ENCODE measurements around the gene CCL17.

CCL17 gene

GRCh38 chr16:57426356-57426755 lies 21.8 kb downstream of the CCL17 start:
- no peak overlapping the region for H3K23ac ChIP-seq (ENCODE audit: low read depth, low read length, poor library complexity)
- no peak overlapping the region for H2BK5ac ChIP-seq (ENCODE audit: low read length)
- no peak overlapping the region for H4K91ac ChIP-seq (ENCODE audit: low read depth, low read length, poor library complexity)
- no peaks in the 10 kb centered on the region for H3K79me1 ChIP-seq (ENCODE audit: low read depth, low read length)
- H3K27me3 ChIP-seq (ENCODE audit: control insufficient read depth in 3 of 3, insufficient read depth in 3 of 3, low read depth in 1 of 3, low read length in 3 of 3): no peaks in the 10 kb centered on the region
- H3K4me3 ChIP-seq (ENCODE audit: low read length in 2 of 2): no peak overlapping the region
- no peak for DNase-seq (ENCODE audit: low spot score)
- no peak overlapping the region for H3K9ac ChIP-seq (ENCODE audit: low read depth, low read length, poor library complexity)
- no peak overlapping the region for H3K27ac ChIP-seq (replicated peaks; ENCODE audit: low read length)
- no peak overlapping the region for H2AK5ac ChIP-seq (ENCODE audit: low read depth, low read length)
- H3K14ac ChIP-seq (ENCODE audit: low read length): no peak overlapping the region
- no CpG with 5 or more reads among the region's 7 CpGs for WGBS, 2 donors (ENCODE audit: extremely low coverage in 2 of 2, insufficient read length in 2 of 2, insufficient replicate concordance in 1 of 2)
- no peak overlapping the region for H2AFZ ChIP-seq (ENCODE audit: low read length)
- H3K4ac ChIP-seq (ENCODE audit: low read length): no peak overlapping the region
- H2BK15ac ChIP-seq (ENCODE audit: low read length): no peak overlapping the region
- H3K18ac ChIP-seq (ENCODE audit: low read length): no peak overlapping the region
- peaks cover 20 to 46% of the 10 kb centered on the region in 2 donors for H3K36me3 ChIP-seq (replicated peaks in 1 of 2; ENCODE audit: control insufficient read depth in 2 of 2, insufficient read depth in 2 of 2, low read length in 2 of 2)
- no peak overlapping the region for H2BK12ac ChIP-seq (ENCODE audit: low read length)
- H3K9me3 ChIP-seq (replicated peaks in 1 of 2; ENCODE audit: control insufficient read depth in 2 of 2, insufficient read depth in 1 of 2, low read depth in 1 of 2, low read length in 2 of 2): no peaks in the 10 kb centered on the region
- H3K4me1 ChIP-seq (ENCODE audit: control insufficient read depth in 2 of 2, insufficient read depth in 1 of 2, low read depth in 1 of 2, low read length in 2 of 2): no peaks in the 10 kb centered on the region
- H4K8ac ChIP-seq (ENCODE audit: low read depth, low read length): no peak overlapping the region
- H3K4me2 ChIP-seq (ENCODE audit: insufficient read depth, low read length, poor library complexity, severe bottlenecking): no peak overlapping the region
- no peak overlapping the region for H2BK120ac ChIP-seq (ENCODE audit: low read depth, low read length)

GRCh38 chr16:57427307-57427706 lies 22.7 kb downstream of the CCL17 start:
- H3K4me3 ChIP-seq (ENCODE audit: low read length in 2 of 2): no peak overlapping the region
- no peak overlapping the region for H3K18ac ChIP-seq (ENCODE audit: low read length)
- H3K4me1 ChIP-seq (ENCODE audit: control insufficient read depth in 2 of 2, insufficient read depth in 1 of 2, low read depth in 1 of 2, low read length in 2 of 2): no peaks in the 10 kb centered on the region
- no peak overlapping the region for H2BK120ac ChIP-seq (ENCODE audit: low read depth, low read length)
- no peak overlapping the region for H2AFZ ChIP-seq (ENCODE audit: low read length)
- DNase-seq (ENCODE audit: low spot score): no peak
- no peak overlapping the region for H4K8ac ChIP-seq (ENCODE audit: low read depth, low read length)
- H3K14ac ChIP-seq (ENCODE audit: low read length): no peak overlapping the region
- H3K23ac ChIP-seq (ENCODE audit: low read depth, low read length, poor library complexity): no peak overlapping the region
- no peak overlapping the region for H2AK5ac ChIP-seq (ENCODE audit: low read depth, low read length)
- no peak overlapping the region for H3K4ac ChIP-seq (ENCODE audit: low read length)
- H3K27me3 ChIP-seq (ENCODE audit: control insufficient read depth in 3 of 3, insufficient read depth in 3 of 3, low read depth in 1 of 3, low read length in 3 of 3): no peaks in the 10 kb centered on the region
- WGBS, 2 donors (ENCODE audit: extremely low coverage in 2 of 2, insufficient read length in 2 of 2, insufficient replicate concordance in 1 of 2): no CpG with 5 or more reads among the region's 8 CpGs
- H3K9me3 ChIP-seq (replicated peaks in 1 of 2; ENCODE audit: control insufficient read depth in 2 of 2, insufficient read depth in 1 of 2, low read depth in 1 of 2, low read length in 2 of 2): no peaks in the 10 kb centered on the region
- H3K27ac ChIP-seq (replicated peaks; ENCODE audit: low read length): no peak overlapping the region
- H2BK12ac ChIP-seq (ENCODE audit: low read length): no peak overlapping the region
- no peak overlapping the region for H3K4me2 ChIP-seq (ENCODE audit: insufficient read depth, low read length, poor library complexity, severe bottlenecking)
- H4K91ac ChIP-seq (ENCODE audit: low read depth, low read length, poor library complexity): no peak overlapping the region
- H2BK5ac ChIP-seq (ENCODE audit: low read length): no peak overlapping the region
- no peak overlapping the region for H3K9ac ChIP-seq (ENCODE audit: low read depth, low read length, poor library complexity)
- H2BK15ac ChIP-seq (ENCODE audit: low read length): no peak overlapping the region
- H3K79me1 ChIP-seq (ENCODE audit: low read depth, low read length): no peaks in the 10 kb centered on the region
- peaks cover 25 to 56% of the 10 kb centered on the region in 2 donors for H3K36me3 ChIP-seq (replicated peaks in 1 of 2; ENCODE audit: control insufficient read depth in 2 of 2, insufficient read depth in 2 of 2, low read length in 2 of 2)

- H3K4me3 ChIP-seq (ENCODE audit: low read length in 2 of 2): no peak overlapping the region
Observed at GRCh38 chr16:57427824-57428223, 23.3 kb downstream of the CCL17 start.

GRCh38 chr16:57430955-57431354 lies 26.4 kb downstream of the CCL17 start:
- no peaks in the 10 kb centered on the region for H3K27me3 ChIP-seq (ENCODE audit: control insufficient read depth in 3 of 3, insufficient read depth in 3 of 3, low read depth in 1 of 3, low read length in 3 of 3)
- no peak for DNase-seq (ENCODE audit: low spot score)
- H3K9ac ChIP-seq (ENCODE audit: low read depth, low read length, poor library complexity): no peak overlapping the region
- H3K27ac ChIP-seq (replicated peaks; ENCODE audit: low read length): no peak overlapping the region
- no peak overlapping the region for H2BK15ac ChIP-seq (ENCODE audit: low read length)
- no peaks in the 10 kb centered on the region for H3K4me1 ChIP-seq (ENCODE audit: control insufficient read depth in 2 of 2, insufficient read depth in 1 of 2, low read depth in 1 of 2, low read length in 2 of 2)
- no peak overlapping the region for H3K4me2 ChIP-seq (ENCODE audit: insufficient read depth, low read length, poor library complexity, severe bottlenecking)
- no peak overlapping the region for H3K4ac ChIP-seq (ENCODE audit: low read length)
- no peak overlapping the region for H4K8ac ChIP-seq (ENCODE audit: low read depth, low read length)
- no peak overlapping the region for H2BK5ac ChIP-seq (ENCODE audit: low read length)
- H2BK120ac ChIP-seq (ENCODE audit: low read depth, low read length): no peak overlapping the region
- H2AFZ ChIP-seq (ENCODE audit: low read length): no peak overlapping the region
- H4K91ac ChIP-seq (ENCODE audit: low read depth, low read length, poor library complexity): no peak overlapping the region
- no peak overlapping the region for H3K18ac ChIP-seq (ENCODE audit: low read length)
- no peak overlapping the region for H3K4me3 ChIP-seq (ENCODE audit: low read length in 2 of 2)
- H3K79me1 ChIP-seq (ENCODE audit: low read depth, low read length): no peaks in the 10 kb centered on the region
- H2BK12ac ChIP-seq (ENCODE audit: low read length): no peak overlapping the region
- H3K14ac ChIP-seq (ENCODE audit: low read length): no peak overlapping the region
- no peak overlapping the region for H3K23ac ChIP-seq (ENCODE audit: low read depth, low read length, poor library complexity)
- H3K9me3 ChIP-seq (replicated peaks in 1 of 2; ENCODE audit: control insufficient read depth in 2 of 2, insufficient read depth in 1 of 2, low read depth in 1 of 2, low read length in 2 of 2): no peaks in the 10 kb centered on the region
- peaks cover 45 to 92% of the 10 kb centered on the region in 2 donors for H3K36me3 ChIP-seq (replicated peaks in 1 of 2; ENCODE audit: control insufficient read depth in 2 of 2, insufficient read depth in 2 of 2, low read length in 2 of 2)
- H2AK5ac ChIP-seq (ENCODE audit: low read depth, low read length): no peak overlapping the region
- WGBS, 2 donors (ENCODE audit: extremely low coverage in 2 of 2, insufficient read length in 2 of 2, insufficient replicate concordance in 1 of 2): no CpG with 5 or more reads among the region's 5 CpGs

More at GRCh38 chr16:57427824-57428223, 23.3 kb downstream of the CCL17 start:
- Histone ChIP-seq H3K79me1 (ENCODE audit: low read depth, low read length) (no peaks in the 10 kb centered on the region), H3K27ac (replicated peaks; ENCODE audit: low read length) (no peak overlapping the region), H4K91ac (ENCODE audit: low read depth, low read length, poor library complexity) (no peak overlapping the region), H3K9me3 (replicated peaks in 1 of 2; ENCODE audit: control insufficient read depth in 2 of 2, insufficient read depth in 1 of 2, low read depth in 1 of 2, low read length in 2 of 2) (no peaks in the 10 kb centered on the region), H2BK120ac (ENCODE audit: low read depth, low read length) (no peak overlapping the region), H3K4me1 (ENCODE audit: control insufficient read depth in 2 of 2, insufficient read depth in 1 of 2, low read depth in 1 of 2, low read length in 2 of 2) (no peaks in the 10 kb centered on the region), H3K14ac (ENCODE audit: low read length) (no peak overlapping the region), H3K4me2 (ENCODE audit: insufficient read depth, low read length, poor library complexity, severe bottlenecking) (no peak overlapping the region), H3K18ac (ENCODE audit: low read length) (no peak overlapping the region), H4K8ac (ENCODE audit: low read depth, low read length) (no peak overlapping the region), H2BK5ac (ENCODE audit: low read length) (no peak overlapping the region), H2BK12ac (ENCODE audit: low read length) (no peak overlapping the region), H2AK5ac (ENCODE audit: low read depth, low read length) (no peak overlapping the region), H3K23ac (ENCODE audit: low read depth, low read length, poor library complexity) (no peak overlapping the region), H3K4ac (ENCODE audit: low read length) (no peak overlapping the region), H3K9ac (ENCODE audit: low read depth, low read length, poor library complexity) (no peak overlapping the region), H3K27me3 (ENCODE audit: control insufficient read depth in 3 of 3, insufficient read depth in 3 of 3, low read depth in 1 of 3, low read length in 3 of 3) (no peaks in the 10 kb centered on the region), H2BK15ac (ENCODE audit: low read length) (no peak overlapping the region), H3K36me3 (replicated peaks in 1 of 2; ENCODE audit: control insufficient read depth in 2 of 2, insufficient read depth in 2 of 2, low read length in 2 of 2) (peaks cover 30 to 61% of the 10 kb centered on the region in 2 donors), H2AFZ (ENCODE audit: low read length) (no peak overlapping the region)
- DNase-seq (ENCODE audit: low spot score): no peak
